ENCODE results near the gene ZEB1.

ZEB1 gene

DNA sequence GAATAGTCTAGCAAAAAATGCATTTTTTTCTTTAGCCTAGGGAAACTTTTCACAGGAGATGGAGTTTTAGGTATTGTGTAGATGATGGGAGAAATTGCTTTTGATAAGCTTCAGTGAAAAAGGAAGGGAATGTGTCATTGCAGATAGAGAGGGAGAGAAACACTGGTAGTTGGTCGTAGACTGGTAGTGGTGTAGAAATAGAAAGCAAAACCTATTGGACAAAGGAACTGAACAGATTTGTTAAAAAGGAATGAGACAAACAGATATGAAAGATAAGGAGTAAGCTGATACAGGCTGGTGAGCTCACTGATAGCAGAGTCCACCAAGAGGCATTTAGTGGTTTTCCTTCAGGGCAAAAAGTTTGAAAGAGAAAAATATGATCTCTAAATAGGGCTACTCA lies 94.3 kb downstream of the ZEB1 start:
- Histone ChIP-seq H3K9ac (ENCODE audit: low read length) (no peak overlapping the region), H2AFZ (ENCODE audit: low read depth, low read length, severe bottlenecking) (no peak overlapping the region), H3K4me2 (ENCODE audit: low read depth, low read length, poor library complexity, severe bottlenecking) (no peak overlapping the region), H3F3A (ENCODE audit: insufficient read depth) (no peaks in the 10 kb centered on the region), H3K4me3 (ENCODE audit: insufficient read depth, low read length, poor library complexity, severe bottlenecking) (no peak overlapping the region), H3K9me2 (replicated peaks; ENCODE audit: insufficient read depth, low read length) (no peaks in the 10 kb centered on the region), H3K27me3 (ENCODE audit: low read length) (no peaks in the 10 kb centered on the region), H3K79me2 (ENCODE audit: insufficient read depth, low read length) (peaks cover 40% of the 10 kb centered on the region), H3K36me3 (ENCODE audit: low read length) (no peaks in the 10 kb centered on the region), H3K27ac (ENCODE audit: low read depth, low read length) (no peak overlapping the region), H3K9me3 (ENCODE audit: insufficient read depth, low read length) (no peaks in the 10 kb centered on the region), H4K20me1 (ENCODE audit: low read depth, low read length) (peaks cover 4% of the 10 kb centered on the region; the same call in 1 of the 2 replicates)
- no peak for TF ChIP-seq EZH2phosphoT487 (conservative IDR thresholded peaks at IDR 0.05; ENCODE audit: low read length)
- TF ChIP-seq, protein P1, sequence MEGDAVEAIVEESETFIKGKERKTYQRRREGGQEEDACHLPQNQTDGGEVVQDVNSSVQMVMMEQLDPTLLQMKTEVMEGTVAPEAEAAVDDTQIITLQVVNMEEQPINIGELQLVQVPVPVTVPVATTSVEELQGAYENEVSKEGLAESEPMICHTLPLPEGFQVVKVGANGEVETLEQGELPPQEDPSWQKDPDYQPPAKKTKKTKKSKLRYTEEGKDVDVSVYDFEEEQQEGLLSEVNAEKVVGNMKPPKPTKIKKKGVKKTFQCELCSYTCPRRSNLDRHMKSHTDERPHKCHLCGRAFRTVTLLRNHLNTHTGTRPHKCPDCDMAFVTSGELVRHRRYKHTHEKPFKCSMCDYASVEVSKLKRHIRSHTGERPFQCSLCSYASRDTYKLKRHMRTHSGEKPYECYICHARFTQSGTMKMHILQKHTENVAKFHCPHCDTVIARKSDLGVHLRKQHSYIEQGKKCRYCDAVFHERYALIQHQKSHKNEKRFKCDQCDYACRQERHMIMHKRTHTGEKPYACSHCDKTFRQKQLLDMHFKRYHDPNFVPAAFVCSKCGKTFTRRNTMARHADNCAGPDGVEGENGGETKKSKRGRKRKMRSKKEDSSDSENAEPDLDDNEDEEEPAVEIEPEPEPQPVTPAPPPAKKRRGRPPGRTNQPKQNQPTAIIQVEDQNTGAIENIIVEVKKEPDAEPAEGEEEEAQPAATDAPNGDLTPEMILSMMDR (IDR thresholded peaks at IDR 0.05; ENCODE audit: insufficient read depth, low read length, poor library complexity, severe bottlenecking): no peak

DNA sequence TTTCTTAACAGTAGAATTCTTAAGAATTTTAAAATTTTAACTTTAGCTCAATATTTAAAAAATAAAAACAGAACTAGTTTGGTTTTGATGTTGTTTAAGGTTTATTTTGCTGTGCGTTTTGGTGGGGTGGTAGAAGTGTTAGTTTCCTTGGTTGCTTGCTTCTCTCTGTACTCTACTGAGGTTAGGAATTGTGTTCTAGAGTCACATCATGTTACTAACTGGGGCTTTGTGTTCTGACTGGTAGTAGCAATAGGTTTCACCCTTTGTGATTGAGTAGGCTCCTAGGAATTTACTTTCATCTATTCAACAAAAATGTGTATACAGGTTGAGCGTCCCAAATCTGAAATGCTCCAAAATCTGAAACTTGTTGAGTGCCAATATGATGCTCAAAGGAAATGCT lies 99.5 kb downstream of the ZEB1 start:
- TF ChIP-seq EZH2phosphoT487 (conservative IDR thresholded peaks at IDR 0.05; ENCODE audit: low read length): no peak
- TF ChIP-seq, protein P1 (IDR thresholded peaks at IDR 0.05; ENCODE audit: insufficient read depth, low read length, poor library complexity, severe bottlenecking): no peak
- Histone ChIP-seq H3K9ac (ENCODE audit: low read length) (no peak overlapping the region), H3K4me2 (ENCODE audit: low read depth, low read length, poor library complexity, severe bottlenecking) (no peak overlapping the region), H4K20me1 (ENCODE audit: low read depth, low read length) (peaks cover 9% of the 10 kb centered on the region; the same call in 1 of the 2 replicates), H3K9me2 (replicated peaks; ENCODE audit: insufficient read depth, low read length) (no peaks in the 10 kb centered on the region), H3K4me3 (ENCODE audit: insufficient read depth, low read length, poor library complexity, severe bottlenecking) (no peak overlapping the region), H3K9me3 (ENCODE audit: insufficient read depth, low read length) (no peaks in the 10 kb centered on the region), H3K27me3 (ENCODE audit: low read length) (no peaks in the 10 kb centered on the region), H3K36me3 (ENCODE audit: low read length) (no peaks in the 10 kb centered on the region), H3K27ac (ENCODE audit: low read depth, low read length) (no peak overlapping the region), H3K79me2 (ENCODE audit: insufficient read depth, low read length) (peaks cover 69% of the 10 kb centered on the region), H3F3A (ENCODE audit: insufficient read depth) (no peaks in the 10 kb centered on the region), H2AFZ (ENCODE audit: low read depth, low read length, severe bottlenecking) (no peak overlapping the region)

DNA sequence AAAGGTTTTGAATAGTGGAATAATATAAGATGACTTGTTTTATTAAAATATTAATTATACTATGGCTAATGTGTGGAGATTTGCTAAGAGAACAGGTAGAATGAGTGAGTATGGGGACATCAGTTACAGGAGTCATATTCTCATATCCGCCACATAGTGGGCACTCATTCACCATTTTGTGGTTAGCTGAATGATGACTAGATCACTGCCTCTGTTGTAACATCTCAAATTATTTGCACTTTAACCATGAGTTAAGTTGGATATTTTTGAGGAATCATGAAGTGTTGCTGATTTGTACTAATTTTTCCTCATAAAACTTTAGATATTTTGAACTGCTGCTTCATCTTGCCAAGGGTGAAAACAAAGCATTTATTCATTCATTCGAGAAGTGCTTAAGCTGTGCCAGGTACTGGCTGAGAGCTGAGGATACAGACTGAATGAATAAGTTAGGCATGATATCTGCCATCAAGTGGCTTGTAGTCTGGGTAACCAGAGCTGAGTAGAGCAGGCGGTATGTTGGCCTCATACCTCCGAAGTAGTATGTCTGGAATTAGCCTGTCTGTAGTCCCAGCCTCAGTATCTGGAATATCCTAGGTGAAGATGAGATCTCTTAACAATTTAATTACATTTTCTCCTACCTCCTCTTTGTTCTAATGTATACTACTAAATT lies 100.5 kb downstream of the ZEB1 start:
- no peak overlapping the region for H3K9ac ChIP-seq (ENCODE audit: low read length)
- no peaks in the 10 kb centered on the region for H3K9me3 ChIP-seq (ENCODE audit: insufficient read depth, low read length)
- no peaks in the 10 kb centered on the region for H3K27me3 ChIP-seq (ENCODE audit: low read length)
- H3K27ac ChIP-seq (ENCODE audit: low read depth, low read length): no peak overlapping the region
- H3K4me2 ChIP-seq (ENCODE audit: low read depth, low read length, poor library complexity, severe bottlenecking): no peak overlapping the region
- no peak overlapping the region for H3K4me3 ChIP-seq (ENCODE audit: insufficient read depth, low read length, poor library complexity, severe bottlenecking)
- no peaks in the 10 kb centered on the region for H3F3A ChIP-seq (ENCODE audit: insufficient read depth)
- no peaks in the 10 kb centered on the region for H3K9me2 ChIP-seq (replicated peaks; ENCODE audit: insufficient read depth, low read length)
- TF ChIP-seq EZH2phosphoT487 (conservative IDR thresholded peaks at IDR 0.05; ENCODE audit: low read length): no peak
- TF ChIP-seq, protein P1 (IDR thresholded peaks at IDR 0.05; ENCODE audit: insufficient read depth, low read length, poor library complexity, severe bottlenecking): no peak
- peaks cover 11% of the 10 kb centered on the region for H4K20me1 ChIP-seq (ENCODE audit: low read depth, low read length)
- no peak overlapping the region for H2AFZ ChIP-seq (ENCODE audit: low read depth, low read length, severe bottlenecking)
- no peaks in the 10 kb centered on the region for H3K36me3 ChIP-seq (ENCODE audit: low read length)
- H3K79me2 ChIP-seq (ENCODE audit: insufficient read depth, low read length): peaks cover 77% of the 10 kb centered on the region
